ENCODE data around the gene SERPINA3.

- TF ChIP-seq CTCF (IDR thresholded peaks at IDR 0.05) (no peak), EP300 (IDR thresholded peaks at IDR 0.05) (no peak), POLR2A (IDR thresholded peaks at IDR 0.05) (no peak)
These were observed 43.0 kb downstream of the SERPINA3 start for GRCh38 chr14:94655169-94655710.

All from ovary (tissue), 3 donors.